ENCODE results near the gene POLD4. TPM values are rescaled to one million over a fixed set of nuclear protein-coding genes. Genes with fewer than 3 reads are reported as not detected.

POLD4 gene
- total RNA-seq, 1 experiment from 2014 or later, result 19.5 TPM

DNA sequence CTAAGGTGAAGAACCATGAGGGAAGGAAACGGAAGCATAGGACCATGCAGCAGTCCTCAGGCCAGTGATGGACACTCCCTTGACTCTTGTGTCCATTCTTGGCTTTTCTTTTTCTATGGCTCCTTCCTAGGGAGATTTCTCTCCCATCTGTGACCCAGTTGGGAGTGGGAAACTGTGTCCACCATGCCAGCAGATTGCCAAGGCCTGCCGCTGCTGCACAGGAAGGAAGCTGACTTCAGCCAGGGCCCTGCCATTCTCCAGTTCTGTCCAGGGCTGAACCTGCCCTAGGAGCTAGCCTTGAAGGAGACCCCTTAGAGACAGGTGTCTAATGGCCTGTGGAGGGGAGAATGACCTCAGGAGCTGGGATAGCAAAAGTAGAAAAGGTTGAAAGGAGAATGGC lies 32.7 kb downstream of the POLD4 start:
- Histone ChIP-seq H3K23me2 (ENCODE audit: insufficient read length, low read depth, low read length, poor library complexity, severe bottlenecking) (peaks cover 14% of the 10 kb centered on the region), H2BK5ac (ENCODE audit: insufficient read length, low read length) (no peak overlapping the region), H3K4ac (ENCODE audit: low read depth, low read length) (no peak overlapping the region), H4K91ac (ENCODE audit: insufficient read length, low read depth, low read length) (no peak overlapping the region), H3K79me2 (ENCODE audit: insufficient read depth, low read length) (no peaks in the 10 kb centered on the region), H2BK15ac (ENCODE audit: low read depth, low read length) (no peak overlapping the region), H3K4me1 (ENCODE audit: insufficient read depth, low read length) (no peaks in the 10 kb centered on the region), H3K9ac (ENCODE audit: extremely low read depth, insufficient read length, low read length) (no peak overlapping the region), H3K79me1 (ENCODE audit: insufficient read depth, low read depth, low read length, poor library complexity, severe bottlenecking) (no peaks in the 10 kb centered on the region), H4K8ac (replicated peaks; ENCODE audit: insufficient read length, low read depth, low read length) (no peak overlapping the region), H3K18ac (ENCODE audit: insufficient read length, low read depth, low read length) (no peak overlapping the region), H2BK12ac (ENCODE audit: insufficient read length, low read depth, low read length) (no peak overlapping the region), H3K9me3 (ENCODE audit: control insufficient read depth, low read depth, low read length) (no peaks in the 10 kb centered on the region), H3K27me3 (ENCODE audit: insufficient read depth, low read length) (peaks cover 11% of the 10 kb centered on the region), H3K23ac (ENCODE audit: insufficient read length, low read depth, low read length) (no peak overlapping the region), H2BK20ac (ENCODE audit: low read depth, low read length, poor library complexity, severe bottlenecking) (no peak overlapping the region), H3K4me2 (ENCODE audit: insufficient read depth, insufficient read length, low read length) (no peak overlapping the region), H2AK5ac (ENCODE audit: insufficient read length, low read length) (no peak overlapping the region), H4K20me1 (ENCODE audit: control insufficient read depth, insufficient read depth, insufficient read length) (peaks cover 3% of the 10 kb centered on the region), H4K5ac (ENCODE audit: insufficient read length, low read depth, low read length) (no peak overlapping the region), H2BK120ac (ENCODE audit: low read depth, low read length, poor library complexity, severe bottlenecking) (no peak overlapping the region), H3T11ph (ENCODE audit: low read length) (no peak overlapping the region), H2AFZ (ENCODE audit: low read length) (no peak overlapping the region), H3K27ac (ENCODE audit: insufficient read length, low read depth, low read length) (no peak overlapping the region), H3K14ac (ENCODE audit: insufficient read depth, low read length) (no peak overlapping the region), H3K56ac (ENCODE audit: insufficient read length, low read depth, low read length) (no peak overlapping the region)
- WGBS (ENCODE audit: extremely low coverage, insufficient read length, low lambda C conversion rate), result no CpG with 5 or more reads among the region's 2 CpGs
- TF ChIP-seq, protein P1, sequence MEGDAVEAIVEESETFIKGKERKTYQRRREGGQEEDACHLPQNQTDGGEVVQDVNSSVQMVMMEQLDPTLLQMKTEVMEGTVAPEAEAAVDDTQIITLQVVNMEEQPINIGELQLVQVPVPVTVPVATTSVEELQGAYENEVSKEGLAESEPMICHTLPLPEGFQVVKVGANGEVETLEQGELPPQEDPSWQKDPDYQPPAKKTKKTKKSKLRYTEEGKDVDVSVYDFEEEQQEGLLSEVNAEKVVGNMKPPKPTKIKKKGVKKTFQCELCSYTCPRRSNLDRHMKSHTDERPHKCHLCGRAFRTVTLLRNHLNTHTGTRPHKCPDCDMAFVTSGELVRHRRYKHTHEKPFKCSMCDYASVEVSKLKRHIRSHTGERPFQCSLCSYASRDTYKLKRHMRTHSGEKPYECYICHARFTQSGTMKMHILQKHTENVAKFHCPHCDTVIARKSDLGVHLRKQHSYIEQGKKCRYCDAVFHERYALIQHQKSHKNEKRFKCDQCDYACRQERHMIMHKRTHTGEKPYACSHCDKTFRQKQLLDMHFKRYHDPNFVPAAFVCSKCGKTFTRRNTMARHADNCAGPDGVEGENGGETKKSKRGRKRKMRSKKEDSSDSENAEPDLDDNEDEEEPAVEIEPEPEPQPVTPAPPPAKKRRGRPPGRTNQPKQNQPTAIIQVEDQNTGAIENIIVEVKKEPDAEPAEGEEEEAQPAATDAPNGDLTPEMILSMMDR (conservative IDR thresholded peaks at IDR 0.05), result no peak
- H3K4me1 Mint-ChIP-seq, result peaks cover 4 to 6% of the 10 kb centered on the region in 2 experiments
- H3K36me3 Mint-ChIP-seq (ENCODE audit: insufficient read depth in 1 of 3, low read depth in 3 of 3), result no peaks in the 10 kb centered on the region
- no peak for DNase-seq
- no peak overlapping the region for H3K4me3 Mint-ChIP-seq
- peaks cover 35% of the 10 kb centered on the region for H3K27me3 Mint-ChIP-seq (ENCODE audit: low read depth)
- no peak overlapping the region for H3K27ac Mint-ChIP-seq
- H3K9me3 Mint-ChIP-seq, result no peaks in the 10 kb centered on the region; a peak in 1 of 5 replicates

All from H9 (cell line).